GM13976 (cell line): ENCODE results near the gene RNF121.
"Not testable (repeated sequence)": the region's sequence is repeated elsewhere in the genome, so short reads cannot be mapped to it uniquely, and the experiment has no call there.

Experiments used
- DNase-seq: peaks from one replicate; pipeline ENCODE4 v3.0.0; 2012; ENCODE audit warnings: low spot score
- in situ Hi-C: fragments of 300-500 bp; cut with MboI; formaldehyde crosslinking; loops from one replicate; pipeline ENCODE4 v1.12.0; 2022; ENCODE audit warnings: low sequenced_read_pairs, mixed read lengths, inconsistent platforms; ENCODE audit not compliant: unreplicated experiment
- TF ChIP-seq, protein P1 (sequence below): IDR thresholded peaks from 2 replicates; pipeline ENCODE4 v1.5.1; 2012; ENCODE audit warnings: borderline replicate concordance, mild to moderate bottlenecking; ENCODE audit not compliant: insufficient read depth; ENCODE audit errors: extremely low read depth, missing control alignments, control extremely low read depth

The RNF121 gene

DNA sequence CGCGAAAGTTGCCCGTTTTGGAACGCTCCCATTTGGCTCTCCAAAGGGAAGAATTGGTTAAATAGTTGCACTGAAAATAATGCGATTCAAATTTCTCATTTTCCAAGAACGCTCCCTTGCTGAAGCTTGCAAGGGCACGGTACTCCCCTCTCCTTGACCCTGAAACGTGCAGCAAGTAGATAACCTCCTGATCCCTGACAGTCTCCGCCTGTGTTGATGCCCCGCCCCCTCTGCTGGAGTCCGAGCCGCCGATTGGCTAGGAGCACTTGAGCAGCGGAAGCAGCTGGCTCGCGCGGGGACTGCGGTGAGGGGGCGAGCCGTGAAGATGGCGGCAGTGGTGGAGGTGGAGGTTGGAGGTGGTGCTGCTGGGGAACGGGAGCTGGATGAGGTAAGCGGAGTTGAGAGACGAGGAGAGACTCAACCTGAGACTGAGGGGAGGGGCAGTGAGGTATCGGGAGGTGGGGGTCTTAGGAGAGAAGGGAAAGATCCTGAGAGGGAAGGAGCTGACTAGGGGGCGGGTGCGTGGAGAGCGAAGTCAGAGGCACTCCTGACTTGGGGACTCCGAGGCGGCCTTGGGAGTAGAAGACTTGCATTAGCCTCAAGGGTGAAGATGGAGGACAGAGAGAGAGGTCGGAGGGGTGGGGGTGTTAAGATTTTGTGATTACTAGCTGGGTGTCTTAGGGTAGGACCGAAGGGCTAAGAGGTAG, at the start of gene RNF121:
Gene RNF121 (plus strand): TSS at position 310 of the 707 bp plus-strand sequence. CDS start 16 bp downstream, at position 326.
- peak; percentile 93 for DNase-seq
- TF ChIP-seq, protein P1, sequence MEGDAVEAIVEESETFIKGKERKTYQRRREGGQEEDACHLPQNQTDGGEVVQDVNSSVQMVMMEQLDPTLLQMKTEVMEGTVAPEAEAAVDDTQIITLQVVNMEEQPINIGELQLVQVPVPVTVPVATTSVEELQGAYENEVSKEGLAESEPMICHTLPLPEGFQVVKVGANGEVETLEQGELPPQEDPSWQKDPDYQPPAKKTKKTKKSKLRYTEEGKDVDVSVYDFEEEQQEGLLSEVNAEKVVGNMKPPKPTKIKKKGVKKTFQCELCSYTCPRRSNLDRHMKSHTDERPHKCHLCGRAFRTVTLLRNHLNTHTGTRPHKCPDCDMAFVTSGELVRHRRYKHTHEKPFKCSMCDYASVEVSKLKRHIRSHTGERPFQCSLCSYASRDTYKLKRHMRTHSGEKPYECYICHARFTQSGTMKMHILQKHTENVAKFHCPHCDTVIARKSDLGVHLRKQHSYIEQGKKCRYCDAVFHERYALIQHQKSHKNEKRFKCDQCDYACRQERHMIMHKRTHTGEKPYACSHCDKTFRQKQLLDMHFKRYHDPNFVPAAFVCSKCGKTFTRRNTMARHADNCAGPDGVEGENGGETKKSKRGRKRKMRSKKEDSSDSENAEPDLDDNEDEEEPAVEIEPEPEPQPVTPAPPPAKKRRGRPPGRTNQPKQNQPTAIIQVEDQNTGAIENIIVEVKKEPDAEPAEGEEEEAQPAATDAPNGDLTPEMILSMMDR = no peak
- in situ Hi-C loops = no loop called here

DNA sequence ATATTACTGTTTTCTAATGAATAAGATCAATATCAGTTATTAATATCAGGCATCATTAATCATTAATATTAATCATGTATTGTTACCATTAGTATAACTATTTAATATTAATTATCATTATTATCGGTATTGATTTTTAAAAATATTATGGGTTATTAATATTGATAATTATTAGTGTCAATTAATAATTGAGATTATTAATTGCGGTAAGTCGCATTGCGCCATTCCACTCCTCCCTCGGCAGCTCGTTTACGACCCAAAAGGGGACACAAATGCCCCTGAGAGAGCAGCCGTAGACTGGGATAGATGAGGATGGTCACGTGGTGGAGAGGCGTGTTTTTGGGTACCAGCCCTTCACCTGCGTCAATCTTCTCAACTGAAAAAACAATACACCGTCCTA, 43.0 kb upstream of the RNF121 start:
- DNase-seq, in situ Hi-C loops: not testable (repeated sequence)

GRCh38 chr11:71888335-71889010, 40.4 kb upstream of the RNF121 start:
- DNase-seq, in situ Hi-C loops: not testable (repeated sequence)

- in situ Hi-C loops, DNase-seq: not testable (repeated sequence)
Observed at GRCh38 chr11:71889181-71889872, 39.5 kb upstream of the RNF121 start.

DNA sequence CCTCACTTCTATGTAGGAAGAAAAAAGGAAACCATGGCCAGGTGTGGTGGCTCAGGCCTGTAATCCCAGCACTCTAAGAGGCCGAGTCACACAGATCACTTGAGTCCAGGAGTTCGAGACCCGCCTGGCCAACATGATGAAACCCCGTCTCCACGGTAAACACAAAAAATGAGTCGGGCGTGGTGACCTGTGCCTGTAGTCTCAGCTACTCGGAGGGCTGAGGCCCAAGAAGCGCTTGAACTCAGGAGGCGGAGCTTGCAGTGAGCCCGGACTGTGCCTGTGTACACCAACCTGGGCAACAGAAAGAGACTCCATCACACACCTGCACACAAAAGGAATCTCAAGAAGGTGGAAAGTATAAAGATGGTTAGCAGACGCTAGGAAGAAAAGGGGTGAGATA, 32.9 kb upstream of the RNF121 start:
- TF ChIP-seq, protein P1 = no peak
- in situ Hi-C loops = no loop called here

GRCh38 chr11:71901137-71901536, 27.7 kb upstream of the RNF121 start:
- in situ Hi-C loops, DNase-seq: not testable (repeated sequence)

More for the DNA sequence above, 32.9 kb upstream of the RNF121 start:
- no peak for DNase-seq

GRCh38 chr11:71908218-71908617, 20.6 kb upstream of the RNF121 start:
- TF ChIP-seq, protein P1 = no peak
- in situ Hi-C loops = no loop called here

DNA sequence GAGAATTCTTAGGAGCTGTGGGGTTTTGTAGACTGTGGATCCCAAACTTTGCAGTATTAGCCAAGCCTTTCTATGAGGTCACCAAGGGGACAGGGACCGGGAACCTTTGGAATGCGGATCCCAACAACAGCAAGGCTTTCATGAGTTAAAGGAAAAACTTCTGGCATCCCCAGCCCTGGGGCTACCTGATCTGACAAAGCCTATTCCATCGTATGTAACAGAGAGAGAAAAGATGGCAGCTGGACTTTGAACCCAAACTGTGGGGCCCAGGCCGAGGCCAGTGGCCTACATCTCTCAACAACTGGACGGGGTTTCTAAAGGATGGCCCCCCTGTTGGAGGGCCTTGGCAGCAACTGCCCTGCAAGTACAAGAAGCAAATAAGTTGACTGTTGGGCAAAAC, 18.1 kb upstream of the RNF121 start:
- in situ Hi-C loops, DNase-seq: not testable (repeated sequence)

More at GRCh38 chr11:71908218-71908617, 20.6 kb upstream of the RNF121 start:
- no peak for DNase-seq

- in situ Hi-C loops, DNase-seq: not testable (repeated sequence)
- TF ChIP-seq, protein P1 = peak; percentile 33
Observed at GRCh38 chr11:71911321-71911985, 17.4 kb upstream of the RNF121 start.

- in situ Hi-C loops = not testable (repeated sequence)
Observed at GRCh38 chr11:71911986-71912340, 16.9 kb upstream of the RNF121 start.

More at GRCh38 chr11:71911986-71912340, 16.9 kb upstream of the RNF121 start:
- not testable (repeated sequence) for DNase-seq
